ENCODE measurements around the gene OR6K6. TPM values are rescaled to one million over a fixed set of nuclear protein-coding genes. Genes with fewer than 3 reads are reported as not detected.

OR6K6 gene
- total RNA-seq, 4 donors from 2014 or later, result not detected

- WGBS, 2 donors, result 52 to 56% methylated on average over 4 of the region's 4 CpGs
- TF ChIP-seq POLR2A (IDR thresholded peaks at IDR 0.05), result no peak
- no peak for TF ChIP-seq CTCF (IDR thresholded peaks at IDR 0.05)
- Histone ChIP-seq H3K36me3 (no peaks in the 10 kb centered on the region), H3K27ac (no peak overlapping the region), H3K4me3 (no peak overlapping the region), H3K9me3 (no peaks in the 10 kb centered on the region), H3K4me1 (no peaks in the 10 kb centered on the region), H3K27me3 (no peaks in the 10 kb centered on the region)
- DNase-seq, result no peak
- intact Hi-C loops (cut with DNase I), result no loop called here
These were observed 24.1 kb upstream of the OR6K6 start for GRCh38 chr1:158730453-158730852.

- no peak overlapping the region for H3K4me3 ChIP-seq
- H3K27ac ChIP-seq, result no peak overlapping the region
- H3K4me1 ChIP-seq, result no peaks in the 10 kb centered on the region
- H3K27me3 ChIP-seq, result no peaks in the 10 kb centered on the region
- WGBS, 2 donors, result 58 to 86% methylated on average over 4 of the region's 4 CpGs
- H3K9me3 ChIP-seq, result no peaks in the 10 kb centered on the region
- H3K36me3 ChIP-seq, result no peaks in the 10 kb centered on the region
- TF ChIP-seq POLR2A (IDR thresholded peaks at IDR 0.05) (no peak), CTCF (IDR thresholded peaks at IDR 0.05) (no peak)
- DNase-seq, result no peak
- intact Hi-C loops (cut with DNase I), result no loop called here
These were observed 22.8 kb upstream of the OR6K6 start for GRCh38 chr1:158731707-158732106.

GRCh38 chr1:158732524-158732923 lies 22.0 kb upstream of the OR6K6 start:
- no peak overlapping the region for H3K4me3 ChIP-seq
- intact Hi-C loops (cut with DNase I), result no loop called here
- H3K4me1 ChIP-seq, result no peaks in the 10 kb centered on the region
- H3K36me3 ChIP-seq, result no peaks in the 10 kb centered on the region
- H3K27ac ChIP-seq, result no peak overlapping the region
- TF ChIP-seq CTCF (IDR thresholded peaks at IDR 0.05) (no peak), POLR2A (IDR thresholded peaks at IDR 0.05) (no peak)
- no peaks in the 10 kb centered on the region for H3K9me3 ChIP-seq
- no peaks in the 10 kb centered on the region for H3K27me3 ChIP-seq
- DNase-seq, result no peak
- WGBS, 2 donors, result 36 to 38% methylated on average over 2 of the region's 2 CpGs

GRCh38 chr1:158735848-158736247 lies 18.7 kb upstream of the OR6K6 start:
- intact Hi-C loops (cut with DNase I), result no loop called here

GRCh38 chr1:158752155-158752712 lies 2.3 kb upstream of the OR6K6 start:
- Histone ChIP-seq H3K9me3 (no peaks in the 10 kb centered on the region), H3K4me3 (no peak overlapping the region), H3K27ac (no peak overlapping the region), H3K4me1 (no peaks in the 10 kb centered on the region), H3K27me3 (no peaks in the 10 kb centered on the region), H3K36me3 (no peaks in the 10 kb centered on the region)
- no peak for DNase-seq
- intact Hi-C loops (cut with DNase I), result no loop called here
- TF ChIP-seq POLR2A (IDR thresholded peaks at IDR 0.05) (no peak), CTCF (IDR thresholded peaks at IDR 0.05) (no peak)
- 75 to 100% methylated on average over 4 of the region's 9 CpGs for WGBS, 2 donors

More at GRCh38 chr1:158735848-158736247, 18.7 kb upstream of the OR6K6 start:
- TF ChIP-seq POLR2A (IDR thresholded peaks at IDR 0.05) (no peak), CTCF (IDR thresholded peaks at IDR 0.05) (no peak)
- DNase-seq, result no peak
- Histone ChIP-seq H3K27me3 (no peaks in the 10 kb centered on the region), H3K4me3 (no peak overlapping the region), H3K27ac (no peak overlapping the region), H3K4me1 (no peaks in the 10 kb centered on the region), H3K36me3 (no peaks in the 10 kb centered on the region), H3K9me3 (no peaks in the 10 kb centered on the region)
